ENCODE measurements around the gene CEP112.

GRCh38 chr17:65626451-65626850, 565.5 kb downstream of the CEP112 start:
- TF ChIP-seq MYC (IDR thresholded peaks at IDR 0.05; ENCODE audit: low read depth, low read length) (no peak), CTCF (IDR thresholded peaks at IDR 0.05; ENCODE audit: extremely low read depth in 1 of 2, insufficient read depth in 1 of 2, low read depth in 1 of 2, low read length in 2 of 2) (no peak), EZH2 (IDR thresholded peaks at IDR 0.05; ENCODE audit: borderline replicate concordance, low read depth, low read length, severe bottlenecking) (no peak), MAX (IDR thresholded peaks at IDR 0.05; ENCODE audit: insufficient read depth, insufficient read length) (no peak), POLR2A (IDR thresholded peaks at IDR 0.05; ENCODE audit: low read depth, low read length) (no peak), FOS (IDR thresholded peaks at IDR 0.05; ENCODE audit: borderline replicate concordance, insufficient read depth, low read length) (no peak), POLR2AphosphoS5 (IDR thresholded peaks at IDR 0.05; ENCODE audit: insufficient read depth, low read depth, low read length) (no peak), JUN (IDR thresholded peaks at IDR 0.05; ENCODE audit: borderline replicate concordance, insufficient read depth, insufficient read length, low read depth) (no peak), GATA2 (IDR thresholded peaks at IDR 0.05; ENCODE audit: insufficient read depth, insufficient read length, low read depth, low read length) (no peak)

Data from endothelial cell of umbilical vein (primary cell).